Adrenal gland (tissue), 12 donors: ENCODE data around the gene MRGPRE. TPM values are rescaled to one million over a fixed set of nuclear protein-coding genes. Genes with fewer than 3 reads are reported as not detected.

Experiments used
- DNase-seq, 7 donors: peaks; one replicate each; pipeline ENCODE4 v3.0.0-alpha.2; 2019 to 2020
- H3K27ac ChIP-seq, 5 donors: fragments of 200-600 bp; sonication (generic) in 4 of 5; 1 replicate in 3 of 5; 2 replicates in 2 of 5; pipeline versions ENCODE4 v1.5.1 to v1.8.0; 2016 to 2020; ENCODE audit warnings: mild to moderate bottlenecking in 1 of 5
- H3K27me3 ChIP-seq: fragments of 200-600 bp; 2 replicates; pipeline ENCODE4 v1.8.0; 2021
- H3K36me3 ChIP-seq, 2 donors: fragments of 200-600 bp; replicated peaks in 1 of 2; 1 replicate in 1 of 2; 2 replicates in 1 of 2; pipeline versions ENCODE4 v1.5.1 to v1.8.0; 2018 to 2022
- H3K4me1 ChIP-seq, 2 donors: fragments of 200-600 bp; replicated peaks in 1 of 2; 1 replicate in 1 of 2; 2 replicates in 1 of 2; pipeline versions ENCODE4 v1.5.1 to v1.8.0; 2018 to 2021
- H3K4me3 ChIP-seq, 4 donors: fragments of 200-600 bp; sonication (generic) in 3 of 4; one replicate each; pipeline ENCODE4 v1.5.1; 2016 to 2018
- H3K9me3 ChIP-seq, 3 donors: fragments of 200-600 bp; sonication (generic) in 1 of 3; replicated peaks in 1 of 3; 1 replicate in 2 of 3; 2 replicates in 1 of 3; pipeline versions ENCODE4 v1.5.1 to v1.8.0; 2016 to 2021
- CTCF ChIP-seq, 6 experiments: fragments of 450-650 bp in 4 of 6; fragments of 200-600 bp in 2 of 6; sonication (generic) in 1 of 6; IDR thresholded peaks; 1 replicate in 5 of 6; 2 replicates in 1 of 6; pipeline versions ENCODE4 v1.5.1 to v1.8.0; 2016 to 2021; ENCODE audit warnings: antibody characterized with exemption in 6 of 6, mild to moderate bottlenecking in 2 of 6, moderate library complexity in 1 of 6
- POLR2A ChIP-seq, 2 donors: fragments of 450-650 bp; IDR thresholded peaks; one replicate each; pipeline ENCODE4 v1.6.1; 2017; ENCODE audit warnings: antibody characterized with exemption in 2 of 2, mild to moderate bottlenecking in 2 of 2, moderate library complexity in 1 of 2
- WGBS, 4 donors: extraction: QIAGEN DNeasy Blood & Tissue Kit in 2 of 4; methylation state at CpG; one replicate each; pipeline versions ENCODE4 v1.1.5 to v1.1.7; 2013 to 2017; 5-methylcytosine and 5-hydroxymethylcytosine counted together
- intact Hi-C, 2 donors: fragments of 100-400 bp; cut with DNase I; formaldehyde crosslinking; loops; one replicate each; pipeline versions ENCODE4 v1.14.1 to v1.15.0; 2022 to 2023
- polyA plus RNA-seq, 3 donors: library from polyadenylated mRNA; stranded (reverse); fragments of 200-250 nt in 2 of 3; fragments of 350-450 nt in 1 of 3; fragmentation: Illumina TruSeq in 1 of 3; extraction: RNeasy Lipid Tissue Mini Kit (QIAGEN cat#74804) in 1 of 3; gene quantifications; one replicate each; pipeline ENCODE4 v1.2.3, GENCODE V29; 2013 to 2014
- total RNA-seq, 9 donors: library from RNA; depleted of rRNA in 4 of 9; stranded (reverse); fragments of >200 nt in 4 of 9; fragments of 120-200 nt in 1 of 9; fragmentation: NEBNext Ultra II Directional in 1 of 9; extraction: Animal tissue kit (Norgen Biotek cat#: 25700) in 1 of 9; gene quantifications; one replicate each; pipeline versions ENCODE4 v1.1.0 to v1.2.4, GENCODE V29; 2013 to 2023
- donor health status: healthy with polysubstance abuse.
- donor health status: Bipolar disorder and iron deficiency.
- donor health status: DM: yes; HTN: yes; CAD: no.
- donor health status: DM: no; HTN: no; CAD: no.
- donor health status: DM: no; HTN: no; CAD: no.
- donor health status: DM: yes; HTN: yes; CAD: no.

Gene MRGPRE
- total and polyA plus RNA-seq, 12 donors = not detected

DNA sequence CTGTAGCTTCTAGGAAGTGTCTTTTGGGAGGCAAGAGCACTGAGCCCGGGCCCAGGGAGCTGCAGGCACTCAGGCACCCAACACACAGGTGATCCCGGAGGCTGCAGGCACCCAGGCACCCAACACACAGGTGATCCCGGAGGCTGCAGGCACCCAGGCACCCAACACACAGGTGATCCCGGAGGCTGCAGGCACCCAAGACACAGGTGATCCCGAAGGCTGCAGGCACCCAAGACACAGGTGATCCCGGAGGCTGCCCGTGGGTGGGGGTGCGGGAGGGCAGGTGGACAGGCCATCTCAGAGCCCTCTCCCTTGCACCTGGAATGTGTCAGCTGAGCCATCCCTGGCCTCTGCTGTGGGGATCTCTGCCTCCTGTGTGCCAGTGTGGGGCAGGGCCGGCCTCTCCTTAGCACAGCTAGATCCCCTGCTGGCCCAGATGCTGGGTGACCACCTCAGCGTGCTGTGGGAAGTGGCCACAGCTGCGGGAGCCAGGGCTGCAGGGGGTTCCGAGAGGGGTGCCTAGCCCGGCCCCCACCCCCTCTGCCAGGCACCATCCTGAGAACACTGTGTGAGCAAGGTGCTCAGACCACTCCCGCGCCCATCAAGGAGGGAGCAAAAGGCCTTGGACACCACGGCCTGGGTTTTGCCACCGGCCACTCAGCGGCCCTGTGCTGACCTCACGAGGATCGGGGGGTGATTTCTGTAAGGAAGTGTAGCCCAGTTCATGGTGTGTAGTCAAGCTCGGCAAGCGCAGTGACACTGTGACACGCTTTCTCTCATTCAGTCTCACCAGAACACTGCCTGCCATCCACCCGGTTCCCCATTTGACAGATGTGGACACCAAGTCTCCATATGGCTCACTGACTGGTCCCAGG lies 27.8 kb downstream of the MRGPRE start:
- no peak for DNase-seq
- WGBS, 4 donors = 73 to 87% (median 77%) methylated on average over 8 to 24 of the region's 24 CpGs

DNA sequence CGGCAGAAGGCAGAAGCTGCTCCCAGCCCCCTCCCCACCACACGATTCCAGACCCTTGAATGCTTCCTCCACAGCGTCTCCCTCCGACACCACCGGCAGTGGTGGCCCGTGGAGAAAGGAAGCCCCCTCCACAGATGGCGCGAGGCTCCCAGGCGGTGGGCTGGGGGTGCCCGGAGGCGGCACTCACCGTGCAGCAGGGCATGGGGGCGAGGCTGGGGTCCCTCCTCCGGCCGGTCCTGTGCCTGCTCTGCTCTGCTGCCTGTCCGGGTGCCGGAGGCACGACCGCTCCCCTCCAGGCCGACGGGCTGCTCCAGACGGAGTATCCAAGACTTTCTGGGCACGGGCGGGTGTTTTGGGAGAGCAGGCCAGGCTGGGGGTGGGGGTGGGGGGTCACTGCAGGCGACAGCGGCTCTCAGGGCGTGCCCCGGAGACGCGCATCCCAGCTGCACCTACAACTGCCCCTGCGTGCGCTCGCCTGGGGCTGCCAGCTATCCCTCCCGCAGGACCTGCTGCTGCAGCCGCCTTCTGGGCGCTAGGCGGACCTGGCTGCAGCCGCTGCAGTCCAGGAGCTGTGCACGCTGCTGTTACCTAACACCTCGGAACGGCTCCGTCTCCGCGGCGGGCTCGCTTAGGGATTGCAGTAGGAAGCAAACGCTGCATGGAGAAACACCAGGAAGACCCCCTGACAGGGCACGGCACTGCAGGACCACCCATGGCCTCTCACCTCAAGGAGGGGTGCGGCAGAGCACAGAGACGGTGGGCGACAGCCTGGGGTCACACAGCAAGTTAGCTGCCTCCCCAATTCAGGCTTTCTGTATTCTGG lies 28.8 kb downstream of the MRGPRE start:
- peaks cover 29% of the 10 kb centered on the region for H3K27me3 ChIP-seq
- WGBS, 4 donors = 0 to 8% (median 4%) methylated on average over 12 to 51 of the region's 51 CpGs
- no peaks in the 10 kb centered on the region for H3K4me1 ChIP-seq
- no peak overlapping the region for H3K4me3 ChIP-seq
- no peaks in the 10 kb centered on the region for H3K9me3 ChIP-seq
- DNase-seq = no peak
- H3K36me3 ChIP-seq = no peaks in the 10 kb centered on the region
- intact Hi-C loops = no loop called here
- TF ChIP-seq POLR2A (IDR thresholded peaks at IDR 0.05) (no peak), CTCF (IDR thresholded peaks at IDR 0.05) (no peak)
- no peak overlapping the region for H3K27ac ChIP-seq

More for the DNA sequence above, 27.8 kb downstream of the MRGPRE start:
- Histone ChIP-seq H3K4me1 (no peaks in the 10 kb centered on the region), H3K4me3 (no peak overlapping the region), H3K27ac (no peak overlapping the region), H3K9me3 (no peaks in the 10 kb centered on the region), H3K27me3 (peaks cover 29% of the 10 kb centered on the region), H3K36me3 (no peaks in the 10 kb centered on the region)
- intact Hi-C loops = no loop called here
- TF ChIP-seq CTCF (IDR thresholded peaks at IDR 0.05) (no peak), POLR2A (IDR thresholded peaks at IDR 0.05) (no peak)

DNA sequence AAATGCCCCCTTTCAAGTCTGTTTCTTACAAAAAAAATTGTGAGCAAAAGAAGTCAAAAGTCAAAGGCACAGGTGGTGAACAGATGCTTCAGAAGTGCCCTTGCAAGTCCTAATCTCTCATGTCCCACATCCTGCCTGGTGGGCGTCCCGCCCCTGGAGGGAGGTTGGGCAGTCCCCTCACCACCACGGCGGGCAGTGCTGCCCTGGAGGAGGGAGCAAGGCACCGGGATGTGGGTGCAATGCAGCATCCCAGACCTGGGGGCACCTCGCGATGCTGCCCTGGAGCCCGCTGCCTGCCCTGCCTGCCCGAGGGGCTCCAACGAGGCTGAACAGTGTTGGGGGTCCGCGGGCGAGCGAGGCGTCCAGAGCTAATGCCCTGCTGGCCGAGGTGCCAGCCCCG lies 29.5 kb downstream of the MRGPRE start:
- no peak for TF ChIP-seq CTCF (IDR thresholded peaks at IDR 0.05)
- no peak for TF ChIP-seq POLR2A (IDR thresholded peaks at IDR 0.05)
- Histone ChIP-seq H3K27ac (no peak overlapping the region), H3K27me3 (peaks cover 29% of the 10 kb centered on the region), H3K9me3 (no peaks in the 10 kb centered on the region), H3K4me1 (no peaks in the 10 kb centered on the region), H3K4me3 (no peak overlapping the region), H3K36me3 (no peaks in the 10 kb centered on the region)
- no peak for DNase-seq
- intact Hi-C loops = no loop called here
- 13 to 29% (median 15%) methylated on average over 5 to 17 of the region's 17 CpGs; no CpG with 5 or more reads in 1 of the 4 donors for WGBS, 4 donors

DNA sequence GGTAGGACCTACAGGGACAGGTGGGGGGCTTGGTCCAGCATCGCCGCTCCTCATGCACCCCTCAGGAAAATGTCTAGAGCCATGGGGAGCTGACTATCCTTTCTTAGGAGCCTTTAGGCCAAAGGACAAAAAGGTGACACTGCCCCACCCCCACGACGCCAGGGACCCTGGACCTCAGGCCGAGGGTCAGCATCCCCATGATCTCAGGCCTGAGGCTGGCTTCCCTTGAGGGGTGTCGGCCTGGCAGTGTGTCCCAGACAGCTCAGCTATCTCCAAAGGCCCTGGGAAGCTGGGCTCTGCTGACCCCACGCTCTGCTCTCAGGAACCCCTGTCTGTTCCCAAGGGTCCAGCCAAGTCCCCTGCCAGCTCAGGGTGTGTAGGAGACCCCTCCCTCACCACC lies 29.9 kb downstream of the MRGPRE start:
- Histone ChIP-seq H3K36me3 (no peaks in the 10 kb centered on the region), H3K4me3 (no peak overlapping the region), H3K4me1 (no peaks in the 10 kb centered on the region), H3K27me3 (peaks cover 29% of the 10 kb centered on the region), H3K27ac (no peak overlapping the region), H3K9me3 (no peaks in the 10 kb centered on the region)
- WGBS, 4 donors = 51 to 80% (median 67%) methylated on average over 4 to 7 of the region's 7 CpGs
- TF ChIP-seq CTCF (IDR thresholded peaks at IDR 0.05) (no peak), POLR2A (IDR thresholded peaks at IDR 0.05) (no peak)
- intact Hi-C loops = no loop called here
- DNase-seq = no peak
